Stimulated activated CD4-positive, alpha-beta T cell treated with anti-CD3 and anti-CD28 coated beads, Interleukin-1b, Interleukin-23, amount 100 ng/mL, for 24 hours (primary cell): Measurements from ENCODE around the gene SLC19A1.
"Not testable (repeated sequence)": the region's sequence is repeated elsewhere in the genome, so short reads cannot be mapped to it uniquely, and the experiment has no call there.

ENCODE experiments used
- DNase-seq, 4 experiments: peaks; one replicate each; pipeline ENCODE4 v3.0.0-alpha.2; 2020; ENCODE audit warnings: low read depth in 4 of 4, low spot score in 1 of 4

SLC19A1 gene

DNA sequence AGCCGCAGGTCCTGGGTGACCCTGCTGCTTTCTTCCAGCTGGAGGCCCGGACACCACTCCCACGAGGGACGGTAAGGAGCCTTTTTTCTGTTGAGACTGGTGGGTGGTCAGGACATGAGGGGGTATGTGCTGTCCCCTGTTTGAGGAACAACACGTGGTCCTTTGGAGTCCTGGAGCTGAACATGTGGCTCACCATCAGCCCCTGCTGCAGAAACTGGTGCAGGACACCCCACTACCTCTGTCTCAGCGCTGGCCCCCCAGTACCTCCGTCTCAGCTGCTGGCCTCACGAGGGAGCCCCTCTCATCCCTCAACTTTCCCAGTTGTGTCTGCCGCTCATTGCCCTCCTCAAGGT lies 34.7 kb downstream of the SLC19A1 start:
- DNase-seq = no peak

DNA sequence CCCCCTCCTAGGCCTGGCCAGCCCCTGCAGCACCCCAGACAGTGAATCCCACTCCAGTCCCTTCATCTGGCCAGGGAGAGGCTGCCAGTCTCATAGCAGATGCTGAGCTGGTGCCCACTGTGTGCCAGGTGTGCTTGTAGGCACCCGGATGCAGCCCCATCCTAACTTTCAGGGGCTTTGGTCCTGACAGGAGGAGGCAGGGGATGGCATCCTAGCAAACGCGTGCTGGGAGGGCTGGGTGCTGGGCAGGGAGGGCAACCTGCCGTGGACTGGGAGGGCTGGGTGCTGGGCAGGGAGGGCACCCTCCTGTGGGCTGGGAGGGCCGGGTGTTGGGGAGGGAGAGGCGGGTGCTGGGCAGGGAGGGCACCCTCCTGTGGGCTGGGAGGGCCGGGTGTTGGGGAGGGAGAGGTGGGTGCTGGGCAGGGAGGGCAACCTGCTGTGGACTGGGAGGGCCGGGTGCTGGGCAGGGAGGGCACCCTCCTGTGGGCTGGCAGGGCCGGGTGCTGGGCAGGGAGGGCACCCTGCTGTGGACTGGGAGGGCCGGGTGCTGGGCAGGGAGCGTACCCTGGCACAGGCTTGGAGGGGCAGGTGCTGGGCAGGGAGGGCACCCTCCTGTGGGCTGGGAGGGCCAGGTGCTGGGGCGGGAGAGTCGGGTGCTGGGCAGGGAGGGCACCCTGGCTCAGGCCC lies 35.3 kb downstream of the SLC19A1 start:
- no peak for DNase-seq

DNA sequence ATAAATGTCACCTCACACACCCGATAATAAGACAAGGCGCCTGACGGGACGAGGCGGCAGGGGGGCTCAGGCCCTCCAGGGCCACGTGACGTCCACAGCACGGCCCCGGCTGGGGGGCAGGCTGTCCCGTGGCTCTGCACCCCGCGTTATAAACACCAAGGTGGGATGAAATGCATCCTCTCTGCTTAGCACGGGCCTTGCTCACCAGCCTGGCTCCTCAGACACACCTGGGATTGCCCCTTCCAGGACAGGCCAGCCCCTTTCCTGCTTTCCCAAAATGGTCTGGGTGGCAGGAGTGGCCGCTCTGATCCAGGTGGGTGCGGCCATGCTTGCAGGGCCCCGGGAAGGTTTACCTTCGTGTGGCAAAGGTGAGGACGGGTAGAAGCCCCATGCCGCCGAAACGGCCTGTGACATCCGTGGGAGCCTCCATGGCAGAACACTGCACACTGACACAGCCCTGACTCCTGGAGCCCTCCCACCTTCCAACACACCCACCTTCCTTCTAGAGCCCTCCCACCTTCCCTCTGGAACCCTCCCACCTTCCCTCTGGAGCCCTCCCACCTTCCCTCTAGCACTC lies 35.9 kb downstream of the SLC19A1 start:
- no peak for DNase-seq

DNA sequence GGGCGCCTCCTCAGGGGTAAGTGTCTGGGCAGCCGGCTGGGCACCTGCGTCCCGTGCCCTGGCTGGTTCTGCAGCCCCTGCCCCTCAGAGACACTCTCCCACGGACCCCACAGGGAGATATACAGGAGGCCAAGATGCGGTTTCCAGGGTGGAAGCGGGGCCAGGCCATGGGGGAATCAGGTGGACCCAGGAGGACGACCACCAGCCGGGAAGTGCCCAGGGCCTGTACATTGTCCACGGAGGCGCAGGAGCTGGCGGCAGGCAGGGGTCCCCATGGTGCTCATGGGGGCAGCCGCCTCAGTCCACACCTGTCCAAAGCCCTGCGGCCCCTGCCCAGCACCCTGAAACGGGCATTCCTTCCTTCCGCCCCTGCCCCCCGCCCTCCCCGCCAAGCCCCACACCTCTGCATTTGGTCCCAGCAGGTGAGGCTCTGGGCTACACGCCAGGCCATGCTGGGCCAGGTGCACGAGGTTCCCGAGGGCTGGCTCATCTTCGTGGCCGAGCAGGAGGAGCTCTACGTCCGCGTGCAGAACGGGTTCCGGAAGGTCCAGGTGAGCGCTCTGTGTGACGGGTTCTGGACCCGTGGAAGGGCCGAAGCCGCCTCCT lies 36.7 kb downstream of the SLC19A1 start:
- no peak for DNase-seq

DNA sequence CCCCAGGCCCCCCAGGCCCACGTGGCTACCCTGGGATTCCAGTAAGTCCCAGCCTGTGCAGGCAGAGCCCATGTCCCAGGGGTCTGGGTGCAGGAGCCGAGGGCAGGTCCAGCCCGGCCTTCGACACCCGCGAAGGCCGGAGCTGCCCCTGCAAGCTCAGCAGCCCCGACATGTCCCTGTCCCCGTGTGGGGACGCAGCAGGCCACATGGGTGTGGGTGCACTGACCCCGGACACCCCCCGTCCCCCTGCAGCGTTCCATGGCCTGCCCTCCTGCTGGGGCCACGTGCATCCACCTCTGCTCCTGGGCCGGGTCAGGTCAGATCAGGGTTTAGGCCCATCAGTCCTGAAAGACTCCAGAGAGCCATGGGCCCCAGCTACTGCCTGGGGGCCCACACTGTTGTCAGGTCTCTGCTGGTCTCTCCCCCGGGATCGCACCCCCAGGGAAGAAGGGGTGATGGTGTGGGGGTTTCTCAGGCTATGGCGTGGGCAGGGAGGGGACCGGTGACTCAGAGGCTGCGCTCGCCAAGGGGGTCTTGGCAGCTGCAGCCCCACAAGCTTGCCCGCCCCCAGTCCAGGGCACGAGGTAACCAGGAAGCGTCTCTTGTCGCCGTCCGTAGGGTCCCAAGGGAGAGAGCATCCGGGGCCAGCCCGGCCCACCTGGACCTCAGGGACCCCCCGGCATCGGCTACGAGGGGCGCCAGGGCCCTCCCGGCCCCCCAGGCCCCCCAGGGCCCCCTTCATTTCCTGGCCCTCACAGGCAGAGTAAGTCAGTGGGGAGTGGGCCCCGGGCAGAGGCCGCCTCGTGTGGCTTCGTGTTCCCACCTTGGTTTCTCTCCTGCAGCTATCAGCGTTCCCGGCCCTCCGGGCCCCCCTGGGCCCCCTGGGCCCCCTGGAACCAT lies 37.5 kb downstream of the SLC19A1 start:
- no peak for DNase-seq

DNA sequence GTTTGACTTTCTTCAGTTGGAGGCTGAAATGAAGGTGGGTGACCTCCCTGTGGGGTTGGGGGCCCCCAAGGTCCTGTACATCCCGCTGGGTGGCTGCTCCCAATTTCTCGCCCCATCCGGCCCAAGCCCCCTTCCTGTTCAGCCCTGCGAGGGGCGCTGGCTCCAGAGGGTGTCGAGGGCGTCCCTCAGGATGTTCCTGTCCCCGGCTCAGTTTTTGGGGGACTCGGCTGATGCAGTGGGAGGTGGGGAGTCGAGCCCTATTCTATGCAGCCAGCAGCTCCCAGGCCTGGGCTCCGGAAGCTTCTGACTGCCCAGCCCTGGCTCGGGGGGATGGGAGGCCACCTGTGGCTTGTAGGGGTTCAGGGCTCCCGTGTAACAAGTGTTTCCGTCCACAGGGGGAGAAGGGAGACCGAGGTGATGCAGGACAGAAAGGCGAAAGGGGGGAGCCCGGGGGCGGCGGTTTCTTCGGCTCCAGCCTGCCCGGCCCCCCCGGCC lies 38.2 kb downstream of the SLC19A1 start:
- DNase-seq = no peak

DNA sequence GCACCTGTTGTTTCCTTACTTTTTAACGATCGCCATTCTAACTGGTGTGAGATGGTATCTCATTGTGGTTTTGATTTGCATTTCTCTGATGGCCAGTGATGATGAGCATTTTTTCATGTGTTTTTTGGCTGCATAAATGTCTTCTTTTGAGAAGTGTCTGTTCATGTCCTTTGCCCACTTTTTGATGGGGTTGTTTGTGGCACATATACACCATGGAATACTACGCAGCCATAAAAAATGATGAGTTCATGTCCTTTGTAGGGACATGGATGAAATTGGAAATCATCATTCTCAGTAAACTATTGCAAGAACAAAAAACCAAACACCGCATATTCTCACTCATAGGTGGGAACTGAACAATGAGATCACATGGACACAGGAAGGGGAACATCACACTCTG lies 39.0 kb downstream of the SLC19A1 start:
- DNase-seq = not testable (repeated sequence)

DNA sequence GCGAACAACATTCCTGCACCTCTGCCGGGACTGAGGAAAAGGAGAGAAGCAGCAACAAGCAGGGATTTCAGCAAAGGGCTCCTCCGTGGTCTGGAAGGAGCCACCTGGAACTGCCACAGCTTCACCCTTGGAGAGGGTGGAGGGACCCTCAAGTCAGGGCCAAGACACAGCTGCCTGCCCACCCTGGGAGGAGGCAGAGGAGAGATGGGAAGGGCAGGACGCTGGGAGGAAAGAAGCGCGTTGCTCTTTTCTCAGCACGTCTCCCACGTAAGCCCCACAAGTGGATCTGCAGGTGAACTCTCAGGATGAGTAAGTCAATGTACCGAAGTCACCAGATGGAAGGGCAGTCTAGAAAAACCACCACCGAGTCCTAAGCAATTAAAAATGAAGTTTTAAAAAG lies 39.6 kb downstream of the SLC19A1 start:
- no peak for DNase-seq

DNA sequence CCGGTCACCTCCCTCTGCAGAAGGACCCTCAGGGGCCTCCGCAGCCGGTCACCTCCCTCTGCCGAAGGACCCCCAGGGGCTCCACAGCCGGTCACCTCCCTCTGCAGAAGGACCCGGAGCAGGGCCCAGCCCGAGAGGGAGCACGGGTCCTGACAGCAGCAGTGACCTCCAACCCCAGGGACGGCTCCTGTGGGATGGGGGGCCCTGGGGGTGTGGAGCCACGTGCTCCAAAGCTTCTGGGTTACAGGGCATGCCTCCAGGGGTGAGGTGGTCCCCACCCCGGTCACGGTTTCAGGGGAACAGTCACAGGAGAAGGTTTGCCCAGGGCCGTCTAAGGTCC lies 40.3 kb downstream of the SLC19A1 start:
- DNase-seq = no peak

DNA sequence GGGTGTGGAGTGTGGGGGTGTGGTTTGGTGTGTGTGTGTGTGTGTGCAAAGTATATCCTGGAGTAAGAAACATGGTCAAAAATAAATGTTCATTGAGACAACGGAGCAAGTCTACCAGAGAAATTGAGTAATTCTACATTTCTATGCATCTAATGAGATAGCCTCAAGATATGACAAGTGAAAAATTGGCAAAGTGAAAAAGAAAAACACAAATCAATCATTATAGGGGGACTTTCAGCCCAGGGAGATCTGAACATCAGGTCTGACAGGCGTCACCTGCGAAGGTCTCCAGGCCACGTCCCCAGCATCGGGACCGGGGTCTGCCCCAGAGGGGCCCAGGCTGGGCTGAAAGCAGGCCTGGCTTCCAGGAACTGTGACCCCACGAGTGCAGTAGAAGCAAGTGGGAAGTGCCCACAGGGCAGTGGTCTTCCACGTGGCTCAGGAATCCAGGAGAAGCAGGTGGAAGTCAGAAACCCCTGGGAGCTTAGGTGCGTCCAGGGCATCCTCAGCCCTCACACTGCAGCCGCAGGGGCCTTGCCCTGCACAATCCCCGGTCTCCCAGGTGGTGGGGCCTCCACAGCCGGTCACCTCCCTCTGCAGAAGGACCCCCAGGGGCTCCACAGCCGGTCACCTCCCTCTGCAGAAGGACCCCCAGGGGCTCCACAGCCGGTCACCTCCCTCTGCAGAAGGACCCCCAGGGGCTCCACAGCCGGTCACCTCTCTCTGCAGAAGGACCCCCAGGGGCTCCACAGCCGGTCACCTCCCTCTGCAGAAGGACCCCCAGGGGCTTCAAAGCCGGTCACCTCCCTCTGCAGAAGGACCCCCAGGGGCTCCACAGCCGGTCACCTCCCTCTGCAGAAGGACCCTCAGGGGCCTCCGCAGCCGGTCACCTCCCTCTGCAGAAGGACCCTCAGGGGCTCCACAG lies 40.9 kb downstream of the SLC19A1 start:
- not testable (repeated sequence) for DNase-seq

DNA sequence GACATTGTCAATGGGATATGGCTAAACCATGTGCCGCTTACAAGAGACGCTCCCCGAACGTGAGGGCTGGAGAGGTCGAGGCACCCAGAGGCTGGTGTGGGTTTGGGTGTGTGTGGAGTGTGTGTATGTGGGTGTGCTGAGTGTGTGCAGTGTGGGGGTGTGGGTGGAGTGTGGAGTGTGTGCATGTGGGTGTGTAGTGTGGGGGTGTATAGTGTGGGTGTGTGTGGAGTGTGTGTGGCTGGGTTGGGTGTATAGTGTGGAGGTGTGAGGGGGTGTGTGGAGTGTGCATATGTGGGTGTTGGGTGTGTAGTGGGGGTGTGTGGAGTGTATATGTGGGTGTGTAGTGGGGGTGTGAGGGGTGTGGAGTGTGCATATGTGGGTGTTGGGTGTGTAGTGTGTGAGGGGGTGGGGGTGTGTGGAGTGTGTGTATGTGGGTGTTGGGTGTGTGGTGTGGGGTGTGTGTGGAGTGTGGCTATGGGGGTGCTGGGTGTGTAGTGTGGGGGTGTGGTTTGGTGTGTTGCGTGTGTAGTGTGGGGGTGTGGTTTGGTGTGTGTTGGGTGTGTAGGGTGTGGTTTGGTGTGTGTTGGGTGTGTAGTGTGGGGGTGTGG lies 42.2 kb downstream of the SLC19A1 start:
- DNase-seq = no peak

DNA sequence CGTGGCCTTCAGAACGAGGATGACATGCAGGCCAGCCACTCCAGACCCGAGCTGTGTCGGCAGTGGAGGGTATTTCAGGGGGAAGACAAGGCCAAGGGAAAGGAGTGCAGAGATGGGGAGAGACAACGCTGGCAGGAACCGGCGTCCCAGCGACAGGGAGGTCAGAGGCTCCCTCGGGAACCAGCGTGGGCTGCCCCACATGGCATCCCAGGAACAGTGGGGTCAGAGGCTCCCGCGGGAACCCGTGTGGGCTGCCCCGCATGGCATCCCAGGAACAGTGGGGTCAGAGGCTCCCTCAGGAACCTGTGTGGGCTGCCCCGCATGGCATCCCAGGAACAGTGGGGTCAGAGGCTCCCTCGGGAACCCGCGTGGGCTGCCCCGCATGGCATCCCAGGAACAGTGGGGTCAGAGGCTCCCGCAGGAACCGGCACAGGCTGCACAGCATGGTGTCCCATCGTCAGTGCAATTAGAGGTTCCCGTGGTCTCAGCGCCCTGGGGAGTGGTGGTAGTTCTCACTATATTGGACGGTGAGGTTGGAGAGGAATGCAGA lies 43.0 kb downstream of the SLC19A1 start:
- DNase-seq = no peak

DNA sequence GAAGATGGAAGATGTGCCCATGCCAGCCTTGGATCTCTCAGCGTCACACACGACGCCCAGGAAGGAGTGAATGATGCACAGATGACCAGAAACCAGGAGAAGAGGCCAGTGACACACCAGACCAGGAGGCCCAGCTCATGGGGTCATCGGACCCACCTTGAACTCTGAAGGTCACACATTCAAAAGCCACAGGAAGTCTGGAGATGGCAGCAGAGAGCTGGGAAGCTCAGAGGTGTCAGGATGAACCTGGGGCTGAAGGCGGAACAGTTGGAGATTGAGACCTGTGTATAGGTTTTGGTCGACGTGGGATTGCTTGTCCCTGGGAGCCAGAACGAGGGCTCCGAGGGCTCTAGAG lies 43.6 kb downstream of the SLC19A1 start:
- DNase-seq = no peak

DNA sequence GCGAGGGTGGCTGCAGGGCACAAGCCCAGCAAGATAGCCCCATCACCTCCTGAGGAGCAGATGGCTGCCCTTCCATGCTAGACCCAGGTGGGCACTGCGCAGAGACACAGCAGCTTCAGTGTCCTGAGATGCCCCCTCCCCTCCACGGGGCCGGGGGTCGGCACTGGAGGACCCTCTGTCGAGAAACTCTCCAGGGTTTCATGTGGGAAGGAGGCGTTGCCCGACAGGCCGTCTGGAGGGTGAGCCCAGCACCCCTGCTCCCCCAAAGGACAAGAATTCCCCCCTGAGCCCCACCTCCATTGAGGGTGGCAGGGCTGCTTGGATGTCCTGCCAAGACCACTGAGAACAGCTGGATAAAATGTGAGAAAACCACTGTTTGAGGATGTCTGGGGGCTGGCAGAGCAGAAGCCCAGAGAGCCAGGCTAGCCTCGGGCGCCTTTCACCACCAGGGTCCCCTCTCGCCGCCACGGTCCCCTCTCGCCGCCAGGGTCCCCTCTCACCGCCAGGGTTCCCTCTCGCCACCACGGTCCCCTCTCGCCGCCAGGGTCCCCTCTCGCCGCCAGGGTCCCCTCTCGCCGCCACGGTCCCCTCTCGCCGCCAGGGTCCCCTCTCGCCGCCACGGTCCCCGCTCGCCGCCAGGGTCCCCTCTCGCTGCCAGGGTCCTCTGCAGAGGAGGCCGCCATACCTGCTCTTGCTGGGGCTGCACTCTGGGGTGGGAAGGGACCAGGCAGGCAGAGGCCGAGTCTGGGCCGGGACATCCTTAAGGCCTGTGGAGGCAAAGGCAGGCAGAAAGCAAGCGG lies 44.2 kb downstream of the SLC19A1 start:
- DNase-seq = no peak

DNA sequence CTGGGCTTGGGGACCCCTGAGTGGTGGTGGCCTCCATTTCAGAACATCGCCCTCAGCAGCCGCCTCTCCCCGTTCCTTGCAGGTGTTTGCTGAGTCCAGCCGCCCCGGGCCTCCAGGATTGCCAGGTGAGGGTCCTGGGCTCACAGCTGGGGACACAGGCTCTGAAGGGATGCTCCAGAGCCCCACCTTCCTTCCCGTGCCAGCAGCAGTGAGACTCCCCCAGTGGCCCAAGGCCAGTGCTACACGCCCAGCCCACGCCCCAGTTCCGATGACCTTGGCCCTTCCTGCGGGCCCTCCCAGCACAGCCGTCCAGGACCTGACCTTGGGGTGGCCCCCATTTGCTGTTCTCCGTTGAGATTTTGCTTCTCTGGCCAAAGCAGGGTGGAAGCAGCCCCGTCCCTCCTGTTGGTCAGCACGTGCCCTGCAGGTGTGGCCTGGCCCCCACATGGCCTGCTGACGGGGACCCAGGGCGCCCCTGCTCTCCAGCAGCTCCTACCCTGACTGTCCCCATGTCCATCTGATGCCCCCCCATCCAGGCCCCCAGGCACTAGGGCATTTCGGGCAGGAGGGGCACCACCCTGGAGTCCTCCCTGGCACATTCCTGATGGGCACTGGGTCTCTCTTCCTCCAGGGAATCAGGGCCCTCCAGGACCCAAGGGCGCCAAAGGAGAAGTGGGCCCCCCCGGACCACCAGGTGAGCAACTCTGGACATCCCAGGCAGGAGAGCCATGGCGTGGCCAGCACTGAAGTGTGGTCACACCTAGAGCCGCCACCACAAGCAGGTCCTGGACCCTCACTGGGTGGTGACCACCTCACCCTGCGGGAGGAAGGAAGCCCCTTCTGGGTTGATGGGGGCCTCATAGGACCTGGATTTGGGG lies 45.0 kb downstream of the SLC19A1 start:
- DNase-seq = no peak

DNA sequence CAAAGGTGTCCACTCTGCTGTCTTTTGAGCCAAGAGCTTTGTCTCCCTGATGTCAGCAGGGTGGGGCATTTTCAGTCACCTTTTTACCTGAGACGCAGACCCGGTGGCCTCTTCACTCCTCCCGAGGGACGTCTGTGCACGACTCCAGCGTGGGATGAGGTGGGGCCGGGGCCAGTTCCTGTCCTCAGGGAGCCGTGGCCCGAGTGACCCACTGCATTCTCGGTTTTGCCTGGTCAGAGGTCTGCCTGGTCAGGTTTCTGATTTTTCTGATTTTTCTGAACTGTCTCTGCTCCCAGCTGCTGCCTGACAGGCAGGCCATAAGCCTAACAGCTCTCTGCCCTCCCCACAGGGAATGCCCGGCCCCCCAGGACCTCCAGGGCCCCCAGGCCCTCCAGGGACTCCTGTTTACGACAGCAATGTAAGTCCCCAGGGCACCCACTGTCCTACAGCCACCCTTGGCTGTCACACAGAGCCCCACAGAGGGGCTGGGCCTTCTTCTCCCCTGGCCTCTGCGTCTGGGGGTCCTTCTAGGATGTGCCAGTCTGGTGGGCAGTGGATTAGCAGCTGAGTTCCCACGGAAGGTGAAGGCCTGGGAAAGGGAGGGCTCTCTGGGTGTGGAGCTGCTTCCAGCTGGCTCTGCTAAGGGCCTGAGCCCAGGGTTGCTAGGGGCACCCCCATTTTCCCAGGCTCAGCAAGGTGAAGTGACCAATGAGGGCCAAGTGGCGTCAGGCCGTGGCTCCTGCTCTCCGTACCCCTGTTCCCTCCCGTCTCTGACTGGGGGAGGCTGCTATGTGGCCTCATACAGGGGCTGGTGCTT lies 45.9 kb downstream of the SLC19A1 start:
- DNase-seq = no peak

DNA sequence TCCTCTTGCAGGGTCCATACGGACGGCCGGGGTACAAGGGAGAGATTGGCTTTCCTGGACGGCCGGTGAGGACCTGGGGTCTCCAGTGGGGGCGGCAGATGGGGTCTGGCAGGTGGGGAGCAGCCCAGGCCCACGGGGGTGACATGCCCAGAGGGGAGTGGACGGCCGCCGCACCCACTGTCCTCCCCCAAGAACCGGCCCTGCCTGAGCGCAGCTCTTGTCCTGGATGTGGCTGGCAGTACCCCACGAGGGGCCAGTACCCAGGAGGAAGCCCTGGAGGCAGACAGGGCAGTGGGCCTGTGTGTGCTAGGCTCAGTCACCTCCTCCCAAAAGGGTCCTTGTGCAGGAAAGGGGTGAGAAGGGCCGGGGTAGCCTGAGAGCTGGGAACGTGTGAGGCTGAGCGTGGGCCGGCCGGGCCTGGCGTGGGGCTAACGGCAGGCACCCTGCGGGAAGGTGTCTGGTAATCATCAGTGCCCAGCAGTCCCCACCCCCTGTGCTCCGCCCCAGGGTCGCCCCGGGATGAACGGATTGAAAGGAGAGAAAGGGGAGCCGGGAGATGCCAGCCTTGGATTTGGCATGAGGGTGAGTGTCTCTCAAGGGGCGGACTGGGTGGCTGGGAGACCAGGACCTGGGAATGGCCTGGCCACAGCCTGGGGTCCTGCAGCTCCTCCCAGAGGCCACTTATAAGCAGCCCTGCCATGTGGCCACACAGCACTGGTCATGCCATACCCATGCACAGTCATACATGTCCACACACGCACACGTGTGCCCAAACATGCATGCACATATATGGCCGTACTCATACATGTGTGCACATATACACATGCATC lies 47.2 kb downstream of the SLC19A1 start:
- DNase-seq = no peak
